HepG2 (cell line): ENCODE measurements around the gene ROS1. TPM values are rescaled to one million over a fixed set of nuclear protein-coding genes. Genes with fewer than 3 reads are reported as not detected.

Experiments
- ATAC-seq: fragments of 200-7000 bp; cut with Tn5 transposase; 3 replicates; pipeline ENCODE4 v1.9.1; 2020; ENCODE audit warnings: mild to moderate bottlenecking, moderate library complexity
- BruUV-seq: library from RNA; stranded (reverse); fragments of 400-500 nt; replicated peaks from 2 replicates; lab custom pipeline; 2021; lab: Mats Ljungman, UMichigan
- CTCF ChIA-PET: fragments of 300-600 bp; formaldehyde crosslinking; extraction: SDS; loops from one replicate; lab custom pipeline; 2021; ENCODE audit warnings: low total read pairs, inconsistent platforms, low intra/inter-chr PET ratio; lab: Yijun Ruan, JAX
- POLR2A ChIA-PET: fragments of 350-600 bp; sonication (Branson Sonifier 250); formaldehyde crosslinking; loops from one replicate; lab custom pipeline; 2020; ENCODE audit warnings: antibody characterized with exemption, inconsistent platforms; lab: Yijun Ruan, JAX
- DNase-seq: peaks from one replicate; pipeline ENCODE4 v3.0.0-alpha.2; 2015; ENCODE audit warnings: low spot score
- FAIRE-seq: peaks from 3 replicates; lab custom pipeline; 2011; peaks lifted over from hg19 to GRCh38; lab: Jason Lieb, UNC
- H2AFZ ChIP-seq: one replicate; pipeline ENCODE4 v1.6.1; 2011; ENCODE audit warnings: low read length, inconsistent platforms
- H3K27ac ChIP-seq: fragments of 300-600 bp; 3 replicates; pipeline ENCODE4 v1.8.0; 2011; ENCODE audit warnings: mixed run types, mild to moderate bottlenecking, mixed read lengths, low read length, inconsistent platforms; ENCODE audit not compliant: insufficient read depth; ENCODE audit errors: extremely low read length
- H3K27me3 ChIP-seq, 2 experiments: fragments of 200-600 bp in 1 of 2; 2 replicates in 1 of 2; 3 replicates in 1 of 2; pipeline versions ENCODE4 v1.6.0 to v1.8.0; 2011; ENCODE audit warnings: low read length in 2 of 2, mild to moderate bottlenecking in 2 of 2, moderate library complexity in 2 of 2, inconsistent platforms in 1 of 2; ENCODE audit not compliant: insufficient read depth in 2 of 2, control insufficient read depth in 1 of 2
- H3K36me3 ChIP-seq, 2 experiments: fragments of 200-600 bp in 1 of 2; replicated peaks in 1 of 2; 2 replicates in 1 of 2; 3 replicates in 1 of 2; pipeline versions ENCODE4 v1.5.1 to v1.8.0; 2011; ENCODE audit warnings: low read length in 2 of 2, inconsistent platforms in 1 of 2; ENCODE audit not compliant: insufficient read depth in 2 of 2, control insufficient read depth in 1 of 2
- H3K4me1 ChIP-seq: 2 replicates; pipeline ENCODE4 v1.5.1; 2012; ENCODE audit warnings: low read length, inconsistent platforms; ENCODE audit not compliant: insufficient read depth
- H3K4me2 ChIP-seq: 2 replicates; pipeline ENCODE4 v1.6.0; 2011; ENCODE audit warnings: low read depth, low read length, inconsistent platforms
- H3K4me3 ChIP-seq, 3 experiments: fragments of 200-600 bp in 1 of 3; sonication (generic), shearing (Covaris generic) in 1 of 3; replicated peaks in 1 of 3; 2 replicates each; pipeline ENCODE4 v1.5.1; 2011 to 2016; ENCODE audit warnings: low read length in 3 of 3, inconsistent platforms in 2 of 3, low read depth in 2 of 3, mild to moderate bottlenecking in 2 of 3, control low read depth in 1 of 3, mixed read lengths in 1 of 3; ENCODE audit not compliant: insufficient read depth in 1 of 3
- H3K79me2 ChIP-seq: one replicate; pipeline ENCODE4 v1.6.1; 2011; ENCODE audit warnings: low read length, inconsistent platforms; ENCODE audit not compliant: insufficient read depth
- H3K9ac ChIP-seq: 2 replicates; pipeline ENCODE4 v1.6.0; 2011; ENCODE audit warnings: mild to moderate bottlenecking, low read depth, low read length, inconsistent platforms; ENCODE audit not compliant: insufficient read depth
- H3K9me3 ChIP-seq: 2 replicates; pipeline ENCODE4 v1.5.1; 2012; ENCODE audit warnings: mild to moderate bottlenecking, low read length
- H4K20me1 ChIP-seq: 2 replicates; pipeline ENCODE4 v1.6.0; 2011; ENCODE audit warnings: inconsistent platforms, mild to moderate bottlenecking, low read length, moderate library complexity; ENCODE audit not compliant: insufficient read depth
- AGO2 ChIP-seq: fragments of 200-400 bp; formaldehyde crosslinking; optimal IDR thresholded peaks from 2 replicates; pipeline ENCODE3; 2017; ENCODE audit warnings: mild to moderate bottlenecking, low read depth, low read length, moderate library complexity
- FIP1L1 ChIP-seq: fragments of 200-400 bp; formaldehyde crosslinking; IDR thresholded peaks from 2 replicates; pipeline ENCODE4 v1.6.1; 2018; ENCODE audit warnings: low read depth, mild to moderate bottlenecking, low read length, moderate library complexity, borderline replicate concordance; ENCODE audit not compliant: insufficient read depth
- HHEX ChIP-seq: IDR thresholded peaks from 2 replicates; pipeline ENCODE4 v1.6.1; 2016; ENCODE audit warnings: control low read depth
- KMT2A ChIP-seq: sonication (generic); formaldehyde crosslinking; IDR thresholded peaks from 2 replicates; pipeline ENCODE4 v1.4.0; 2020; ENCODE audit warnings: missing genetic modification reagents
- NFIC ChIP-seq: IDR thresholded peaks from 2 replicates; pipeline ENCODE4 v1.6.1; 2012; ENCODE audit warnings: mild to moderate bottlenecking, low read length, inconsistent platforms
- NR3C1 ChIP-seq: sonication (generic); formaldehyde crosslinking; IDR thresholded peaks from 2 replicates; pipeline ENCODE4 v1.4.0; 2020; ENCODE audit warnings: missing genetic modification reagents
- REPIN1 ChIP-seq: sonication (generic); formaldehyde crosslinking; IDR thresholded peaks from 2 replicates; pipeline ENCODE4 v1.8.0; 2022; ENCODE audit warnings: missing genetic modification reagents, low read depth, mild to moderate bottlenecking, borderline replicate concordance
- SMC3 ChIP-seq: IDR thresholded peaks from 2 replicates; pipeline ENCODE4 v1.6.1; 2011; ENCODE audit warnings: low read length, improper control_type of control experiment
- TBX3 ChIP-seq: fragments of 450-650 bp; IDR thresholded peaks from 2 replicates; pipeline ENCODE4 v1.6.1; 2017; ENCODE audit warnings: antibody characterized with exemption, mild to moderate bottlenecking, inconsistent platforms, borderline replicate concordance
- ZFY ChIP-seq: sonication (generic); formaldehyde crosslinking; IDR thresholded peaks from 2 replicates; pipeline ENCODE4 v1.4.0; 2020; ENCODE audit warnings: missing genetic modification reagents
- ZNF205 ChIP-seq: IDR thresholded peaks from 2 replicates; pipeline ENCODE4 v1.6.1; 2018; ENCODE audit warnings: missing biosample characterization, missing genetic modification reagents
- ZNF30 ChIP-seq: sonication (generic); formaldehyde crosslinking; IDR thresholded peaks from 2 replicates; pipeline ENCODE4 v1.5.0; 2020; ENCODE audit warnings: mild to moderate bottlenecking, missing genetic modification reagents
- ZNF326 ChIP-seq: sonication (generic); formaldehyde crosslinking; IDR thresholded peaks from 2 replicates; pipeline ENCODE4 v1.4.0; 2020; ENCODE audit warnings: missing genetic modification reagents, borderline replicate concordance
- ZNF775 ChIP-seq: sonication (generic); formaldehyde crosslinking; IDR thresholded peaks from 2 replicates; pipeline ENCODE4 v1.4.0; 2020; ENCODE audit warnings: missing genetic modification reagents, mild to moderate bottlenecking, moderate library complexity, borderline replicate concordance
- ZSCAN12 ChIP-seq: sonication (generic); formaldehyde crosslinking; IDR thresholded peaks from 2 replicates; pipeline ENCODE4 v1.9.0; 2021; ENCODE audit warnings: mild to moderate bottlenecking, missing genetic modification reagents
- WGBS: methylation state at CpG from one replicate; pipeline ENCODE4 v1.1.6; 2017; ENCODE audit warnings: low lambda C conversion rate; 5-methylcytosine and 5-hydroxymethylcytosine counted together
- in situ Hi-C: cut with HindIII; loops from 2 replicates; pipeline ENCODE4 v1.10.0; 2017; ENCODE audit warnings: low pct_unique_long_range_greater_than_20kb; ENCODE audit not compliant: extremely low pct_ligation_motif_present
- intact Hi-C: fragments of 100-400 bp; cut with micrococcal nuclease; formaldehyde crosslinking; loops from one replicate; pipeline ENCODE4 v1.10.0; 2022; ENCODE audit not compliant: unreplicated experiment
- polyA plus RNA-seq, 8 experiments: library from polyadenylated mRNA; depleted of rRNA in 3 of 8; stranded (reverse) in 7 of 8; unstranded in 1 of 8; fragments of >200 nt; fragmentation: Illumina TruSeq in 4 of 8; extraction: Trizol in 4 of 8; gene quantifications; 2 replicates each; pipeline versions ENCODE4 v1.2.1 to v1.2.3, GENCODE V29; 2011 to 2016; ENCODE audit warnings: low read depth in 4 of 8, missing spikeins in 1 of 8, mixed read lengths in 1 of 8; ENCODE audit not compliant: insufficient read depth in 1 of 8
- total RNA-seq, 5 experiments: library from RNA; depleted of rRNA; stranded (reverse); fragments of >200 nt; fragmentation: Illumina TruSeq; extraction: Trizol; gene quantifications; 2 replicates each; pipeline ENCODE4 v1.2.3, GENCODE V29; 2016; ENCODE audit warnings: low read depth in 1 of 5
- TF ChIP-seq, protein P1 (sequence below): sonication (generic); formaldehyde crosslinking; IDR thresholded peaks from 2 replicates; pipeline ENCODE4 v1.5.1; 2020; ENCODE audit warnings: mild to moderate bottlenecking, missing genetic modification reagents, borderline replicate concordance
- TF ChIP-seq, protein P2 (sequence below): sonication (generic); formaldehyde crosslinking; IDR thresholded peaks from 2 replicates; pipeline ENCODE4 v1.8.0; 2022; ENCODE audit warnings: mild to moderate bottlenecking, missing genetic modification reagents, moderate library complexity
- TF ChIP-seq, protein P3 (sequence below): sonication (generic); formaldehyde crosslinking; IDR thresholded peaks from 2 replicates; pipeline ENCODE4 v1.8.1; 2023; ENCODE audit warnings: mild to moderate bottlenecking, missing genetic modification reagents
- TF ChIP-seq, protein P4 (sequence below): sonication (generic); formaldehyde crosslinking; IDR thresholded peaks from 2 replicates; pipeline ENCODE4 v1.9.0; 2021; ENCODE audit warnings: missing genetic modification reagents, mild to moderate bottlenecking, borderline replicate concordance

The ROS1 gene
- total and polyA plus RNA-seq, 2 of the 13 experiments (the other 11 are each of a cell fraction or from before 2014, with no cell fraction given) = not detected

DNA sequence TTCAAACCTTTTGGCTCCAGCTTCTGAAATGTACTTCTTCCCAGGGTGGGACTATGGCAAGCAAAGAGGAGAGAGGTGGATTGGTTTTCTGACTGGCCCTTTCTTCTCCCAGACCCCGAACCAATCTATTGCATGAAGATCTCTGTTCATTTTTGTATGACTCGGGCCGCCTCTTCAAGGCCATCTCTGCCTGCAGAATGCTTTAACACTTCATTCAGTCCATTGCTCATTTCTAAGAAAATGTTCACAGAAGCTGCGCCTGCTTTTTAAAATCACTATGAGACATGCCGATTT, 158.7 kb downstream of the ROS1 start:
- CTCF ChIA-PET = no interaction called here
- H3K27me3 ChIP-seq = peaks cover 20 to 83% of the 10 kb centered on the region in 2 experiments
- H2AFZ ChIP-seq = no peak overlapping the region
- no peak for FAIRE-seq
- TF ChIP-seq, protein P1, sequence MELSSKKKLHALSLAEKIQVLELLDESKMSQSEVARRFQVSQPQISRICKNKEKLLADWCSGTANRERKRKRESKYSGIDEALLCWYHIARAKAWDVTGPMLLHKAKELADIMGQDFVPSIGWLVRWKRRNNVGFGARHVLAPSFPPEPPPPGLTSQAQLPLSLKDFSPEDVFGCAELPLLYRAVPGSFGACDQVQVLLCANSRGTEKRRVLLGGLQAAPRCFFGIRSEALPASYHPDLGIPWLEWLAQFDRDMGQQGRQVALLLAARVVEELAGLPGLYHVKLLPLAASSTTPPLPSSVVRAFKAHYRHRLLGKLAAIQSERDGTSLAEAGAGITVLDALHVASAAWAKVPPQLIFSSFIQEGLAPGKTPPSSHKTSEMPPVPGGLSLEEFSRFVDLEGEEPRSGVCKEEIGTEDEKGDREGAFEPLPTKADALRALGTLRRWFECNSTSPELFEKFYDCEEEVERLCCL = no peak
- TF ChIP-seq NR3C1 (CRISPR knock-in tag) (no peak), ZFY (no peak), NFIC (no peak), TBX3 (no peak), ZNF775 (CRISPR knock-in tag) (no peak), FIP1L1 (no peak), AGO2 (no peak), ZNF205 (no peak), ZNF30 (CRISPR knock-in tag) (no peak), HHEX (CRISPR knock-in tag) (no peak), KMT2A (no peak), ZNF326 (CRISPR knock-in tag) (no peak), REPIN1 (no peak), SMC3 (no peak), ZSCAN12 (CRISPR knock-in tag) (no peak)
- TF ChIP-seq, protein P2, sequence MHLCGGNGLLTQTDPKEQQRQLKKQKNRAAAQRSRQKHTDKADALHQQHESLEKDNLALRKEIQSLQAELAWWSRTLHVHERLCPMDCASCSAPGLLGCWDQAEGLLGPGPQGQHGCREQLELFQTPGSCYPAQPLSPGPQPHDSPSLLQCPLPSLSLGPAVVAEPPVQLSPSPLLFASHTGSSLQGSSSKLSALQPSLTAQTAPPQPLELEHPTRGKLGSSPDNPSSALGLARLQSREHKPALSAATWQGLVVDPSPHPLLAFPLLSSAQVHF (CRISPR knock-in tag) = no peak
- TF ChIP-seq, protein P3, sequence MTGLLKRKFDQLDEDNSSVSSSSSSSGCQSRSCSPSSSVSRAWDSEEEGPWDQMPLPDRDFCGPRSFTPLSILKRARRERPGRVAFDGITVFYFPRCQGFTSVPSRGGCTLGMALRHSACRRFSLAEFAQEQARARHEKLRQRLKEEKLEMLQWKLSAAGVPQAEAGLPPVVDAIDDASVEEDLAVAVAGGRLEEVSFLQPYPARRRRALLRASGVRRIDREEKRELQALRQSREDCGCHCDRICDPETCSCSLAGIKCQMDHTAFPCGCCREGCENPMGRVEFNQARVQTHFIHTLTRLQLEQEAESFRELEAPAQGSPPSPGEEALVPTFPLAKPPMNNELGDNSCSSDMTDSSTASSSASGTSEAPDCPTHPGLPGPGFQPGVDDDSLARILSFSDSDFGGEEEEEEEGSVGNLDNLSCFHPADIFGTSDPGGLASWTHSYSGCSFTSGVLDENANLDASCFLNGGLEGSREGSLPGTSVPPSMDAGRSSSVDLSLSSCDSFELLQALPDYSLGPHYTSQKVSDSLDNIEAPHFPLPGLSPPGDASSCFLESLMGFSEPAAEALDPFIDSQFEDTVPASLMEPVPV (CRISPR knock-in tag) = no peak
- TF ChIP-seq, protein P4, sequence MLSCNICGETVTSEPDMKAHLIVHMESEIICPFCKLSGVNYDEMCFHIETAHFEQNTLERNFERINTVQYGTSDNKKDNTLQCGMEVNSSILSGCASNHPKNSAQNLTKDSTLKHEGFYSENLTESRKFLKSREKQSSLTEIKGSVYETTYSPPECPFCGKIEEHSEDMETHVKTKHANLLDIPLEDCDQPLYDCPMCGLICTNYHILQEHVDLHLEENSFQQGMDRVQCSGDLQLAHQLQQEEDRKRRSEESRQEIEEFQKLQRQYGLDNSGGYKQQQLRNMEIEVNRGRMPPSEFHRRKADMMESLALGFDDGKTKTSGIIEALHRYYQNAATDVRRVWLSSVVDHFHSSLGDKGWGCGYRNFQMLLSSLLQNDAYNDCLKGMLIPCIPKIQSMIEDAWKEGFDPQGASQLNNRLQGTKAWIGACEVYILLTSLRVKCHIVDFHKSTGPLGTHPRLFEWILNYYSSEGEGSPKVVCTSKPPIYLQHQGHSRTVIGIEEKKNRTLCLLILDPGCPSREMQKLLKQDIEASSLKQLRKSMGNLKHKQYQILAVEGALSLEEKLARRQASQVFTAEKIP (CRISPR knock-in tag) = no peak
- TF ChIP-seq, all 625 proteins: peak for 0
- Histone ChIP-seq H3K9ac (no peak overlapping the region), H4K20me1 (no peaks in the 10 kb centered on the region), H3K9me3 (no peaks in the 10 kb centered on the region), H3K79me2 (no peaks in the 10 kb centered on the region), H3K36me3 (no peaks in the 10 kb centered on the region), H3K4me2 (no peak overlapping the region), H3K27ac (no peak overlapping the region), H3K4me3 (no peak overlapping the region), H3K4me1 (peaks cover 19% of the 10 kb centered on the region)
- ATAC-seq (no peak), DNase-seq (no peak)
- 25% methylated on average over 5 of the region's 5 CpGs for WGBS
- POLR2A ChIA-PET = no interaction called here
- no TSS peak for BruUV-seq
- in situ Hi-C loops = no loop called here
- intact Hi-C loops = no loop called here
